Activated B cell treated with CpG ODN at 0.5 μM for 24 hours (primary cell): ENCODE results near the gene AGTPBP1. TPM values are rescaled to one million over a fixed set of nuclear protein-coding genes. Genes with fewer than 3 reads are reported as not detected.

Source experiments
- ATAC-seq: fragments of 200-7000 bp; cut with Tn5 transposase; one replicate; pipeline ENCODE4 v1.10.0; 2021; ENCODE audit warnings: low read depth, mild to moderate bottlenecking, moderate library complexity
- CTCF ChIA-PET: fragments of 350-600 bp; sonication (Branson Sonifier 250); formaldehyde crosslinking; loops from one replicate; lab custom pipeline; 2021; ENCODE audit warnings: antibody characterized with exemption; lab: Charles Lee
- POLR2A ChIA-PET: fragments of 350-600 bp; sonication (Branson Sonifier 250); formaldehyde crosslinking; loops from one replicate; lab custom pipeline; 2021; ENCODE audit warnings: antibody characterized with exemption; lab: Charles Lee
- DNase-seq: peaks from one replicate; pipeline ENCODE4 v3.0.0; 2022
- H3K27ac Mint-ChIP-seq: one replicate; pipeline ENCODE4 v1.8.0; 2020; ENCODE audit warnings: mixed read lengths
- H3K27me3 Mint-ChIP-seq: one replicate; pipeline ENCODE4 v1.8.0; 2021; ENCODE audit warnings: mixed read lengths
- H3K36me3 Mint-ChIP-seq: one replicate; pipeline ENCODE4 v1.8.0; 2021; ENCODE audit warnings: low read depth, mixed read lengths
- H3K4me1 Mint-ChIP-seq: one replicate; pipeline ENCODE4 v1.8.0; 2021; ENCODE audit warnings: mixed read lengths
- H3K4me3 Mint-ChIP-seq: one replicate; pipeline ENCODE4 v1.8.0; 2020; ENCODE audit warnings: mild to moderate bottlenecking, mixed read lengths
- H3K9me3 Mint-ChIP-seq: one replicate; pipeline ENCODE4 v1.8.0; 2020; ENCODE audit warnings: mixed read lengths
- CTCF ChIP-seq: fragments of 200-600 bp; IDR thresholded peaks from one replicate; pipeline ENCODE4 v1.8.0; 2022; ENCODE audit warnings: antibody characterized with exemption, mild to moderate bottlenecking
- intact Hi-C: fragments of 100-400 bp; cut with micrococcal nuclease; formaldehyde crosslinking; loops from one replicate; pipeline ENCODE4 v1.15.1; 2024
- total RNA-seq: library from RNA; stranded (reverse); gene quantifications from 2 replicates; pipeline ENCODE4 v1.2.3, GENCODE V29; 2022

AGTPBP1 gene
- total RNA-seq, 1 donor from 2014 or later: 26.7 TPM

GRCh38 chr9:85685081-85685480 is 56.7 kb downstream of the AGTPBP1 start:
- DNase-seq: no peak
- no peak overlapping the region for H3K4me3 Mint-ChIP-seq
- no peaks in the 10 kb centered on the region for H3K9me3 Mint-ChIP-seq
- H3K4me1 Mint-ChIP-seq: no peaks in the 10 kb centered on the region
- ChIA-PET POLR2A (interaction anchor here (0.6 kb wide), 1 partner anchor 13 kb away, joined by 9 read pairs; no protein-coding TSS in a partner anchor), CTCF (no interaction called here)
- no peak for TF ChIP-seq CTCF
- intact Hi-C loops: no loop called here
- H3K27ac Mint-ChIP-seq: no peak overlapping the region
- peaks cover 39% of the 10 kb centered on the region for H3K36me3 Mint-ChIP-seq
- H3K27me3 Mint-ChIP-seq: no peaks in the 10 kb centered on the region
- ATAC-seq: no peak

GRCh38 chr9:85676790-85677189 is 65.0 kb downstream of the AGTPBP1 start:
- H3K4me3 Mint-ChIP-seq: no peak overlapping the region
- no peak overlapping the region for H3K27ac Mint-ChIP-seq
- no peaks in the 10 kb centered on the region for H3K9me3 Mint-ChIP-seq
- no peak for TF ChIP-seq CTCF
- no peaks in the 10 kb centered on the region for H3K27me3 Mint-ChIP-seq
- ChIA-PET CTCF (no interaction called here), POLR2A (no interaction called here)
- DNase-seq (no peak), ATAC-seq (no peak)
- H3K36me3 Mint-ChIP-seq: peaks cover 38% of the 10 kb centered on the region
- intact Hi-C loops: no loop called here
- no peaks in the 10 kb centered on the region for H3K4me1 Mint-ChIP-seq

- ChIA-PET POLR2A (no interaction called here), CTCF (no interaction called here)
Observed at GRCh38 chr9:85667374-85667773, 74.4 kb downstream of the AGTPBP1 start.

GRCh38 chr9:85666086-85666485 is 75.7 kb downstream of the AGTPBP1 start:
- DNase-seq (no peak), ATAC-seq (no peak)
- ChIA-PET POLR2A (no interaction called here), CTCF (no interaction called here)
- Mint-ChIP-seq H3K27me3 (no peaks in the 10 kb centered on the region), H3K4me3 (no peak overlapping the region), H3K36me3 (peaks cover 38% of the 10 kb centered on the region), H3K4me1 (no peaks in the 10 kb centered on the region), H3K9me3 (no peaks in the 10 kb centered on the region), H3K27ac (no peak overlapping the region)
- TF ChIP-seq CTCF: no peak
- intact Hi-C loops: no loop called here

More at GRCh38 chr9:85667374-85667773, 74.4 kb downstream of the AGTPBP1 start:
- no peaks in the 10 kb centered on the region for H3K4me1 Mint-ChIP-seq
- DNase-seq (no peak), ATAC-seq (no peak)
- TF ChIP-seq CTCF: no peak
- no peak overlapping the region for H3K27ac Mint-ChIP-seq
- intact Hi-C loops: no loop called here
- peaks cover 49% of the 10 kb centered on the region for H3K36me3 Mint-ChIP-seq
- no peaks in the 10 kb centered on the region for H3K27me3 Mint-ChIP-seq
- no peaks in the 10 kb centered on the region for H3K9me3 Mint-ChIP-seq
- H3K4me3 Mint-ChIP-seq: no peak overlapping the region

GRCh38 chr9:85662573-85662972 is 79.2 kb downstream of the AGTPBP1 start:
- DNase-seq (no peak), ATAC-seq (no peak)
- TF ChIP-seq CTCF: no peak
- ChIA-PET CTCF (no interaction called here), POLR2A (no interaction called here)
- intact Hi-C loops: loop anchor here (2.0 kb wide), 1 partner anchor 18 kb away; no protein-coding TSS in a partner anchor
- Mint-ChIP-seq H3K9me3 (no peaks in the 10 kb centered on the region), H3K36me3 (peaks cover 17% of the 10 kb centered on the region), H3K27ac (no peak overlapping the region), H3K4me1 (no peaks in the 10 kb centered on the region), H3K4me3 (no peak overlapping the region), H3K27me3 (no peaks in the 10 kb centered on the region)
